ENCODE results near the gene ACO2. TPM values are rescaled to one million over a fixed set of nuclear protein-coding genes. Genes with fewer than 3 reads are reported as not detected.

Gene ACO2
- total and polyA plus RNA-seq, 10 of the 15 experiments (the other 5 are each of a cell fraction or from before 2014, with no cell fraction given), result 21.4 to 214 (median 88.5) TPM

GRCh38 chr22:41505511-41506220, 36.7 kb downstream of the ACO2 start:
- no peak for DNase-seq (ENCODE audit: low read depth, low spot score)
- no peaks in the 10 kb centered on the region for H3K9me3 ChIP-seq (replicated peaks; ENCODE audit: control insufficient read depth, insufficient read depth, low read length)
- no TSS peak for BruUV-seq (replicated peaks)
- H3K4me1 ChIP-seq (ENCODE audit: control insufficient read depth, insufficient read depth, low read length), result no peaks in the 10 kb centered on the region
- ChIA-PET SMC1A (ENCODE audit: uncharacterized antibody, unreplicated experiment) (interaction anchor here (0.8 to 3.2 kb wide), 6 partner anchors 12 to 102 kb away, joined by 3 to 19 read pairs (median 5); partner anchors contain the start of genes ACO2 and PHF5A), CTCF (interaction anchor here (0.6 to 2.0 kb wide), 11 partner anchors 9 to 230 kb away, joined by 3 to 9 read pairs (median 3); no protein-coding TSS in a partner anchor), POLR2A (interaction anchor here (0.5 to 1.4 kb wide), 3 partner anchors 38 to 436 kb away, joined by 3 to 5 read pairs (median 5); partner anchors contain the start of genes ACO2 and PHF5A), RAD21 (ENCODE audit: unreplicated experiment) (no interaction called here)
- no peak for TF ChIP-seq RFX5 (IDR thresholded peaks at IDR 0.05; ENCODE audit: low read depth, low read length)
- no peak for TF ChIP-seq ZBTB33 (IDR thresholded peaks at IDR 0.05)
- TF ChIP-seq NR2C2 (IDR thresholded peaks at IDR 0.05; ENCODE audit: borderline replicate concordance, control insufficient read depth, insufficient read length, low read depth), result no peak
- no peak for TF ChIP-seq ZNF274 (IDR thresholded peaks at IDR 0.05; ENCODE audit: insufficient read depth, insufficient read length)
- no peak for TF ChIP-seq TCF12 (IDR thresholded peaks at IDR 0.05; ENCODE audit: low read depth, low read length)
- no peak for TF ChIP-seq ESRRA (IDR thresholded peaks at IDR 0.05; ENCODE audit: low read length)
- no peak for TF ChIP-seq ZNF24 (IDR thresholded peaks at IDR 0.05)
- no peak for TF ChIP-seq PAX5 (IDR thresholded peaks at IDR 0.05; ENCODE audit: borderline replicate concordance, low read depth, low read length)
- TF ChIP-seq CEBPB (IDR thresholded peaks at IDR 0.05; ENCODE audit: borderline replicate concordance in 1 of 2, low read depth in 2 of 2, low read length in 2 of 2), result no peak
- no peak for TF ChIP-seq E2F4 (IDR thresholded peaks at IDR 0.05; ENCODE audit: low read depth, low read length)
- TF ChIP-seq SPI1 (IDR thresholded peaks at IDR 0.05; ENCODE audit: borderline replicate concordance, insufficient read depth, low read depth, low read length), result no peak
- TF ChIP-seq CHD2 (IDR thresholded peaks at IDR 0.05; ENCODE audit: borderline replicate concordance, low read depth, low read length), result no peak
- TF ChIP-seq MAX (IDR thresholded peaks at IDR 0.05; ENCODE audit: low read depth, low read length), result no peak
- no peak for TF ChIP-seq IRF5 (IDR thresholded peaks at IDR 0.05; ENCODE audit: borderline replicate concordance)
- H3K4me2 ChIP-seq (ENCODE audit: control insufficient read depth, insufficient read depth), result no peak overlapping the region
- no peaks in the 10 kb centered on the region for H4K20me1 ChIP-seq (ENCODE audit: control insufficient read depth, insufficient read depth)
- ATAC-seq, result no peak
- intact Hi-C loops (cut with micrococcal nuclease; ENCODE audit: unreplicated experiment) (no loop called here), in situ Hi-C loops (cut with MboI) (no loop called here)
- H3K4me3 ChIP-seq, result no peak overlapping the region
- H3K27ac ChIP-seq (ENCODE audit: control insufficient read depth, insufficient read depth), result no peak overlapping the region
- no peak overlapping the region for H2AFZ ChIP-seq (ENCODE audit: control insufficient read depth, low read depth, low read length)
- 87% methylated on average over 10 of the region's 10 CpGs for WGBS (ENCODE audit: insufficient coverage, insufficient replicate concordance, low lambda C conversion rate, missing lambda C conversion rate)
- no peaks in the 10 kb centered on the region for H3K27me3 ChIP-seq (replicated peaks in 1 of 2; ENCODE audit: control insufficient read depth in 2 of 2, insufficient read depth in 2 of 2, low read length in 1 of 2)
- 0 out of 2 replicates have a peak, but pooled peaks cover 1% of the 10 kb centered on the region for H3K79me2 ChIP-seq (ENCODE audit: control insufficient read depth, insufficient read depth, low read length)
- H3K9ac ChIP-seq (ENCODE audit: control insufficient read depth, insufficient read depth, low read length), result no peak overlapping the region
- no peak for FAIRE-seq
- H3K36me3 ChIP-seq (ENCODE audit: control insufficient read depth in 2 of 2, insufficient read depth in 2 of 2, low read length in 1 of 2), result peaks cover 21 to 33% of the 10 kb centered on the region in 2 experiments

Data from GM12878 (cell line).